Activated T-cell treated with anti-CD3 and anti-CD28 coated beads for 1 hour (primary cell): ENCODE results near the gene LRP6.

ENCODE experiments used
- DNase-seq: peaks from one replicate; pipeline ENCODE4 v3.0.0-alpha.2; 2020; ENCODE audit warnings: low read depth

LRP6 gene

GRCh38 chr12:12214635-12215131 is 52.2 kb downstream of the LRP6 start:
- no peak for DNase-seq

- no peak for DNase-seq
Observed at GRCh38 chr12:12214201-12214600, 52.6 kb downstream of the LRP6 start.

- DNase-seq: no peak
Observed at GRCh38 chr12:12212769-12213168, 54.1 kb downstream of the LRP6 start.

GRCh38 chr12:12210983-12211382 is 55.9 kb downstream of the LRP6 start:
- no peak for DNase-seq

GRCh38 chr12:12210416-12210815 is 56.4 kb downstream of the LRP6 start:
- DNase-seq: no peak

- DNase-seq: no peak
Observed at GRCh38 chr12:12209675-12210074, 57.2 kb downstream of the LRP6 start.

- no peak for DNase-seq
Observed at GRCh38 chr12:12209043-12209442, 57.8 kb downstream of the LRP6 start.

GRCh38 chr12:12207746-12208145 is 59.1 kb downstream of the LRP6 start:
- DNase-seq: no peak

- no peak for DNase-seq
Observed at GRCh38 chr12:12206776-12207388, 60.0 kb downstream of the LRP6 start.

GRCh38 chr12:12202747-12203146 is 64.1 kb downstream of the LRP6 start:
- DNase-seq: no peak

GRCh38 chr12:12202105-12202504 is 64.7 kb downstream of the LRP6 start:
- no peak for DNase-seq

- no peak for DNase-seq
Observed at GRCh38 chr12:12201274-12201758, 65.5 kb downstream of the LRP6 start.

- DNase-seq: no peak
Observed at GRCh38 chr12:12200363-12200762, 66.5 kb downstream of the LRP6 start.

GRCh38 chr12:12198124-12198523 is 68.7 kb downstream of the LRP6 start:
- DNase-seq: no peak

- DNase-seq: no peak
Observed at GRCh38 chr12:12197128-12197527, 69.7 kb downstream of the LRP6 start.

GRCh38 chr12:12195516-12195915 is 71.3 kb downstream of the LRP6 start:
- no peak for DNase-seq

- DNase-seq: no peak
Observed at GRCh38 chr12:12195081-12195480, 71.8 kb downstream of the LRP6 start.

GRCh38 chr12:12194206-12194605 is 72.6 kb downstream of the LRP6 start:
- no peak for DNase-seq

GRCh38 chr12:12191008-12191407 is 75.8 kb downstream of the LRP6 start:
- DNase-seq: no peak

GRCh38 chr12:12190087-12190809 is 76.6 kb downstream of the LRP6 start:
- DNase-seq: no peak

GRCh38 chr12:12185414-12185813 is 81.4 kb downstream of the LRP6 start:
- DNase-seq: no peak

GRCh38 chr12:12182703-12183365 is 84.0 kb downstream of the LRP6 start:
- DNase-seq: no peak

- DNase-seq: no peak
Observed at GRCh38 chr12:12181511-12181910, 85.3 kb downstream of the LRP6 start.
